DOHH2 (cell line): Measurements from ENCODE around the gene DIPK1A.

Experiments
- CTCF ChIP-seq: fragments of 200-600 bp; sonication (generic); IDR thresholded peaks from one replicate; pipeline ENCODE4 v1.5.1; 2014; ENCODE audit warnings: antibody characterized with exemption, mild to moderate bottlenecking, low read depth, low read length; ENCODE audit not compliant: poor library complexity, severe bottlenecking
- EZH2phosphoT487 ChIP-seq: fragments of 200-600 bp; sonication (generic); IDR thresholded peaks from 2 replicates; pipeline ENCODE4 v1.6.1; 2017; ENCODE audit warnings: borderline replicate concordance, mild to moderate bottlenecking, antibody characterized with exemption, low read length, moderate library complexity, mixed read lengths

- no peak for TF ChIP-seq CTCF
- TF ChIP-seq EZH2phosphoT487 = no peak
Observed at GRCh38 chr1:92970990-92971689, 9.9 kb upstream of the DIPK1A start.
